NCI-H2227 (cell line): Measurements from ENCODE around the gene COL2A1.
A peak's percentile ranks its signal among the peaks of the same experiment; 100 is the strongest.
"Not testable (repeated sequence)": the region's sequence is repeated elsewhere in the genome, so short reads cannot be mapped to it uniquely, and the experiment has no call there.

Experiments used
- DNase-seq: peaks from one replicate; lab custom pipeline; 2025; ENCODE audit not compliant: unreplicated experiment; lab: John Stamatoyannopoulos, UW

The COL2A1 gene

DNA sequence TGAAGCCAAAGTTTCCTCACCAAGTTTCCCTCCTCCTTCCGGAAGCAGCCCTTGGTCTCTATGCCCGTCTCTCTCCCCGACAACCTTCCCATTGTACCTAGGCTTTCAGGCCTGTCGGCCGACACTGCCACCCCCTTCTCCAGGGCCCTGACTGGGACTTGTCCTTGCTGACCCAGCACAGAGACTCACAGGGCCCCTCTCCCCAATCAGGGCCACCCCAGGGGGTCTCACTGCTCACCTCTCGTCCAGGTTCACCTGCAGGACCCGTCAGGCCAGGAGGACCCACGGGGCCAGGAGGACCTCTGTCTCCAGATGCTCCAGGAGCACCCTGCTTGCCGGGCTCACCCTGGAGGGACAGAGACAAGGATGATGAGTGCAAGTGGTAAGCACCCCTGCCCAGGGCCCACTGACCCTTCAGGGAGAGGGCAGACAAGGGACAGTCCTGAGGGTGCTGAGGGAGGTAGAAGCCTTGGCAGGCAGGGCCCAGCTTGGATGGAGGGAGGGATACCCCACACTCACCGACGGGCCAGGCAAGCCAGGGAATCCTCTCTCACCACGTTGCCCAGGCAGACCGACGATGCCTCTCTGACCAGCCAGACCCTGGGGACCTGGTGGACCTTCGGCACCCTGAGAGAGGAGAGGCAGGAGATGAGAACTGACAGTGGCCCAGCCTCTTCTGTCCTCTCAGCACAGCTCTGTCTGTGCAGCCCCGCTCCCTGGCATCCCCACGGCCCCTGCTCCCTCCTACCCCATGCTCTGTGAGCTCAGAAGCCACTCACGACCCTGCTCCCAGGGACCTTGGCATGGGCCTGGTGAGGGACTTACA, 26.3 kb downstream of the COL2A1 start:
- no peak for DNase-seq

GRCh38 chr12:47977046-47977771, 27.1 kb downstream of the COL2A1 start:
- DNase-seq = no peak

DNA sequence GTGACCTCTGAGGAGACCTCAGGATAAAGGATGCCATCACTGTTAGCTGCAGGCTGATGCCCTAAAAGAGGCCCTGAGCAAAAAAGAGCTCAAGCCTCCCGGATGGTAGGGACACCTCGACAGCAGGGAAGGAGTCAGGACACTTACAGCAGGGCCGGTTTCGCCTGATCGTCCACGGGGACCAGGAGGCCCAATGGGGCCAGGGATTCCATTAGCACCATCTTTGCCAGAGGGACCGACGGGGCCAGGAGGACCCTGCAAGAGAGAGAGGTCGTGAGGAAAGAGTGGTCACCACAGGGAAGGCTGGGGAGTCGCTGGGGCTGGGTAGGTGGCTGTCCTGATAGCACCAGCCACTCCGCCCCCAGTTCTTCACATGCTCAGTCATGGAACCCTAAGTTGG, 28.5 kb downstream of the COL2A1 start:
- no peak for DNase-seq

- no peak for DNase-seq
These were observed 29.1 kb downstream of the COL2A1 start for GRCh38 chr12:47975036-47975620.

DNA sequence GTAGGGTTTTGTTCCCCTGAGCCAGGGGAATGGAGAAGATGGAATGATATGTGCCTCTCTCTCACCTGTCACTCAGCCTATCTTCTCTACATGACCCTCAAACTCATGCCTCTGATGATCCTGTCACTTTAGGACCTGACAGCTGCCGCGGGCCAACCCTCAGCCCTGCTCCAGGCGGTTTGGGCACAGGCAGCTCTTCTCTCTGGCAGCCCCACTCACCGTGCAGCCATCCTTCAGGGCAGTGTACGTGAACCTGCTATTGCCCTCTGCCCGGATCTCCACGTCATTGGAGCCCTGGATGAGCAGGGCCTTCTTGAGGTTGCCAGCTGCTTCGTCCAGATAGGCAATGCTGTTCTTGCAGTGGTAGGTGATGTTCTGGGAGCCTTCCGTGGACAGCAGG, 30.4 kb downstream of the COL2A1 start:
- no peak for DNase-seq

GRCh38 chr12:47972895-47973294, 31.4 kb downstream of the COL2A1 start:
- DNase-seq = no peak

DNA sequence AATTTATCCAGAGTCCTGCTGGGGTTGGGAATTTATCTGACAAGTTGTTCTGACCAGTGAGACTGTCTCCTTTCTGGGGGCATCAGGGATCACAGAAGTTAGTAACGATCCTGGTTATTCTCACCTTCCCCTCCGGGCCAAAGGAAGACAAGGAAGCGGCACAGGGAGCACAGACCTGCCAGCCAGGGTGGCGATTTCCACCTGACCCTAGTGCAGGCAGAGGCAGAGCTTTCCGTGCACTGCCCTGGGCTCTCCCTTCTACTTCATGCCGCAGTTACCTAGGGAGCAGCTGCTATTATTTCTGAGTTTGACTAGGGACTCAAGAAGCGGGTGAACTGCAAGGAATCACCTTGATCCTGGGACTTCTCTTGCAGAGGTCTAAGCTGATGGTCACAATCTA, 33.4 kb downstream of the COL2A1 start:
- no peak for DNase-seq

- DNase-seq = no peak
These were observed 34.4 kb downstream of the COL2A1 start for GRCh38 chr12:47969845-47970244.

DNA sequence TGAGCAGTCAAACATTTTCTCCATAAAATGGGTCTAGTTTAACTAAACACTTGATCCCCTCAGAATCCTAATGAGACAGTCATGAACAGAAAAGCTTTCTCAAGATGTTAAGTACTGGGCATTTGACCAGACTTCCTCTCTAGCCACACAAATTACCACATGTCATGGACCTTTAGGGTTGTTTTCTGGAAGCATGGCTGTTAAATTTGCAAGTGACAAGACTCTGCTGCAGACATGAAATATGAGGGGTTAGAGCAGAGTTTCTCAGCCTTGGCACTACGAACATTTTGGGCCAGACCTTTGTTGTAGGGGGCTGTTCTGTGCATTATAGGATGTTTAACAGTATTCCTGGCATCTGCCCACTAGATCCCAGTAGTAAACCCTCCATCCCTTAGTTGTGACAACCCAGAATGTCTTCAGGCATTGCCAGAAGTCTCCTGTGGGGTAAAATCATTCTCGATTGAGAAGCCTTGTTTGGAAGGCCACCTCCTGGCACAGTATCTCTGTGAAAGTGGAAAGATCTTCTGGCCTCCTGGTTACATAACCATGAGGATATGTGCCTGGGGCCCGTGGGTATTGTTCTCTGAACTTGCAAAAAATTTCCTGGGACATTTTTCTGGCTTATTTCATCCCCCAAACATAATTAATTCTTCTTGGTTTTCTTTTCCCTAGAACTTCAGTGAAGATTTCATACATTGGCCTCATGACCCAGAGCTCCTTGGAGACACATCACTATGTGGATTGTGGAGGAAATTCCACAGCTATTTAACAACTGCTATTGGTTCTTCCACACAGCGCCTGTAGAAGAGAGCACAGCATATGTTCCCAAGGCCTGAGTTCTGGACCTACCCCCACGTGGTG, 36.6 kb downstream of the COL2A1 start:
- DNase-seq = no peak

DNA sequence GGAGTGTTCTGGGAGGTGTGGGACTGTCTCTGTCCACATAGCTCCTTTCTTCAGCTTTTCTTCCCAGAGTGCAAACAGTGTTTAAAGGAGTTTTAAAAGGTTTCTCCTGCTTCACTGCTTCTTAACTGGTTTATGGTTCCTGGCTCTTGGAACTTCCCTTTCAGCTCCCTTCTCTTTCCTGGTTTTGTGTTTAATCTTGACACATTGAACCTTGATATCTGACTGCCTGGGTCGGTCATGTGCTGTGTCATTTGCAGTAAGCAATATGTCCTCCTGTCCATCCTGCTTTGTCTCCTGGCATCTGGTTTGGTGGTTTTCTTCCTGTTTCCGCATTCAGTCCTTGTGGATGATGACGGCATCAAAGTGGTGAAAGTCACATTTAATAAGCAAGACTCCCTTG, 38.7 kb downstream of the COL2A1 start:
- no peak for DNase-seq

GRCh38 chr12:47964106-47964728, 40.1 kb downstream of the COL2A1 start:
- peak; percentile 31 for DNase-seq

DNA sequence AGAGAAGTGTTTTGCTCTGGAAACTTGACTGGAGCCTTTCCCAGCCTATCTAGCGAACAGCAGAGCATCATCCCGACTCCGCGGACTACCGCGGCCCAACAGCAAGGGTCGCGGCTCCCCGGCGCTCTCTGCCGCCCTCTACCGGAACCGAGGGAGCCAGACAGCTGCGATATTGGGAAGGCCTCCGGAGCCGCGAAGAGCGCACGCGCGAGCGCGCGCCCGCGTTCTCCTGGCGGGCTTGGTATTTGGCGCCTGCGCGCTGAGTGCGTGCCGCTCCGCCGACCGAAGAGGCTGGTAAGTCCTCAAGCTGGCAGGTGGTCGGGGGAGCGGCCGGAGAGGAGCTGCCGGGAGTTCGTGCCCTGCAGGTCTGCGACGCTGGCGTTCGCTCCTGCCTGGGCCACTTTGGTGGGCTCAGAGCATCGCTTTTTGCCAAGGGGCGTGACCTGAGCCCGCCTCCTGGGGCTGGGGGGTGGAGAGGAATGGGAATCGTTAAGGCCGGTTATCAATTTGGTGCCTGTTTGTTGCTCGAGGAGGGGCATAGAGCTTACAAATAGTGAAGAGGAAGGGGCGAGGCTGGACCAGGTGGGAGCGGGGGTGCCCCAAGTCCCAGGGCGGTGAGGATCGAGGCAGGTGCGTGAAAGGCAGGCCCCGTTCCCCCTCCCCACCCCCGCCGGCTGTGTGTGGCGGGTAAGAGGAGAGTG, 40.8 kb downstream of the COL2A1 start, which contains the start of gene TMEM106C:
Gene TMEM106C, plus strand, starts transcription at position 257 of the 701 bp plus-strand sequence. CDS start 641 bp downstream, outside the sequence.
- peak; percentile 94 for DNase-seq

DNA sequence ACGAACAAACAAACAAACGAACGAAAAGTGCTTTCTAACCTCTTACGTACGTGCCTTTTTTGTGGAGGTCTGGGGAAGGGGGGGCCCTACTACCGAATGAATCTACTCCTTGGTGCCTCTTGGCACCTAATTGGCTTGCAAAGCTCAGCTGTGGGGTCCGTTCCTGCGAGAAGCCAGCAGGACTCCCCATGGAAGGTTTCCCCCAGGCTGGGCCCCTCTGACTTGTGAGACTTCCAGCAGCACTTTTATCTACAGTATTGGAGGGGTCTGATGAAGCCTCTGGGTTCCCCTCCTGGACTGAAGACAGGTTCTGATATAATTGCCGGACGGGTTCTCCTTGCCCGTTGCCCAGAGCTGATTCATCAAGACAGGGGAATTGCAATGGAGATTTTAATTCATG, 42.1 kb downstream of the COL2A1 start:
- no peak for DNase-seq

DNA sequence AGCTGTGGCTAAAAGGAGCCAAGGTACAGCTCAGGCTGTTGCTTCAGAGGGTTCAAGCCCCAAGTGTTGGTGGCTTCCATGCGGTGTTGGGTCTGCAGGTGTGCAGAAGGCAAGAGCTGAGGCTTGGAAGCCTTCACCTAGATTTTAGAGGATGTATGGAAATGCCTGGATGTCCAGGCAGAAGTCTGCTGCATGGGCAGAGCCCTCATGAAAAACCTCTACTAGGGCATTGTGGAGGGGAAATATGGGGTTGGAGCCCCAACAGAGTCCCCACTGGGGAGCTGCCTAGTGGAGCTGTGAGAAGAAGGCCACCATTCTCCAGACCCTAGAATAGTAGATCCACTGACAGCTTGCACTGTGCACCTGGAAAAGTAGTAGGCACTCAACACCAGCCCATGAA, 46.6 kb downstream of the COL2A1 start:
- DNase-seq = not testable (repeated sequence)

GRCh38 chr12:47955059-47955458, 49.2 kb downstream of the COL2A1 start:
- no peak for DNase-seq

DNA sequence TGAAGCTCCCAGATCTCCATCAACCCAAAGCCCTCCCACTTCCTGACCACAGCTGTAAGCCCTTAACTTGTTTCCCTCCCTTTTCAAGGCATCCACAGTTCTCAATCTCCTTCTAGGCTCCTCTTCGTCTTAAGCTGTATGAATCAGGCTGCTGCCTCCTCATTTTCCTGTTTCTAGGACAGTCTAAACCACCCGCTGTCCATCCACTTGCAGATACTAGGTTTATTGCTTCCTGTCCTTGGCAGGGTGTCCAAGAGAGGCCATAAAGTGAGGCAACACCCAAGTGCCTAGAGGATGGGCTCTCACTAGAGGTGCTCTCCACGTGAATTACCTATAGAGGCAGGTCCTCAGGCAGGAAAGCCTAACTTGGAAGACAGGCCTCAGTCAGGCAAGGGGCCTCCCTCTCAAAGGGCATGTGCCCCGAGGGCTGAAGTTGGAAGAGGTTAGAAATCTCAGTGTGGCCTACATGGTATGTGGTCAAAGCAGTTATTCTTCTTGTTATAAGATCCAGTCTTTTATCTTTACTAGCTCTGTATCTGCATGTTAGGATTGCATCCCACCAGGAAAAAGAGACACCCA, 49.7 kb downstream of the COL2A1 start:
- DNase-seq = no peak

GRCh38 chr12:47954058-47954457, 50.2 kb downstream of the COL2A1 start:
- DNase-seq = no peak

GRCh38 chr12:47950856-47951468, 53.3 kb downstream of the COL2A1 start:
- DNase-seq = no peak
